DOHH2 (cell line): ENCODE data around the gene EXOC6B.

ENCODE experiments used
- H3F3A ChIP-seq: fragments of 200-600 bp; sonication (generic), shearing (Covaris generic); 2 replicates; pipeline ENCODE4 v1.6.0; 2016; ENCODE audit warnings: antibody characterized with exemption, mild to moderate bottlenecking; ENCODE audit not compliant: control insufficient read depth, insufficient read depth
- H3K27ac ChIP-seq: fragments of 200-600 bp; sonication (generic); 2 replicates; pipeline ENCODE4 v1.5.1; 2014; ENCODE audit warnings: low read depth, mild to moderate bottlenecking, low read length, moderate library complexity
- H3K27me3 ChIP-seq: fragments of 200-600 bp; sonication (generic); 2 replicates; pipeline ENCODE4 v1.6.1; 2014; ENCODE audit warnings: mild to moderate bottlenecking, low read length, mixed read lengths; ENCODE audit not compliant: control insufficient read depth
- H3K36me3 ChIP-seq: fragments of 200-600 bp; sonication (generic); 2 replicates; pipeline ENCODE4 v1.6.1; 2014; ENCODE audit warnings: mild to moderate bottlenecking, low read length, moderate library complexity, mixed read lengths; ENCODE audit not compliant: control insufficient read depth
- H3K4me1 ChIP-seq: fragments of 200-600 bp; sonication (generic); 2 replicates; pipeline ENCODE4 v1.6.1; 2014; ENCODE audit warnings: mild to moderate bottlenecking, low read length, mixed read lengths; ENCODE audit not compliant: control insufficient read depth
- H3K4me2 ChIP-seq: fragments of 200-600 bp; sonication (generic); 2 replicates; pipeline ENCODE4 v1.6.0; 2014; ENCODE audit warnings: mild to moderate bottlenecking, low read length, moderate library complexity
- H3K4me3 ChIP-seq: fragments of 200-600 bp; sonication (generic); 2 replicates; pipeline ENCODE4 v1.5.1; 2014; ENCODE audit warnings: mild to moderate bottlenecking, low read length, mixed read lengths
- H3K79me2 ChIP-seq: fragments of 200-600 bp; sonication (generic); 2 replicates; pipeline ENCODE4 v1.6.1; 2014; ENCODE audit warnings: mild to moderate bottlenecking, low read length, mixed read lengths; ENCODE audit not compliant: control insufficient read depth
- H3K9me2 ChIP-seq: fragments of 200-600 bp; sonication (generic); replicated peaks from 2 replicates; pipeline ENCODE4 v1.6.1; 2014; ENCODE audit warnings: mild to moderate bottlenecking, low read length, mixed read lengths; ENCODE audit not compliant: control insufficient read depth
- H3K9me3 ChIP-seq: fragments of 200-600 bp; sonication (generic); 2 replicates; pipeline ENCODE4 v1.6.1; 2014; ENCODE audit warnings: antibody characterized with exemption, low read length, mixed read lengths; ENCODE audit not compliant: control insufficient read depth, insufficient read depth
- H4K20me1 ChIP-seq: fragments of 200-600 bp; sonication (generic); 2 replicates; pipeline ENCODE4 v1.6.0; 2014; ENCODE audit warnings: low read depth, mild to moderate bottlenecking, antibody characterized with exemption, low read length, moderate library complexity; ENCODE audit not compliant: control insufficient read depth, insufficient read depth
- EZH2phosphoT487 ChIP-seq: fragments of 200-600 bp; sonication (generic); IDR thresholded peaks from 2 replicates; pipeline ENCODE4 v1.6.1; 2017; ENCODE audit warnings: borderline replicate concordance, mild to moderate bottlenecking, antibody characterized with exemption, low read length, moderate library complexity, mixed read lengths
- TF ChIP-seq, protein P1 (sequence below): fragments of 200-600 bp; sonication (generic); IDR thresholded peaks from one replicate; pipeline ENCODE4 v1.5.1; 2014; ENCODE audit warnings: antibody characterized with exemption, mild to moderate bottlenecking, low read depth, low read length; ENCODE audit not compliant: poor library complexity, severe bottlenecking

Gene EXOC6B

GRCh38 chr2:72211777-72212485, 613.9 kb downstream of the EXOC6B start:
- TF ChIP-seq, protein P1, sequence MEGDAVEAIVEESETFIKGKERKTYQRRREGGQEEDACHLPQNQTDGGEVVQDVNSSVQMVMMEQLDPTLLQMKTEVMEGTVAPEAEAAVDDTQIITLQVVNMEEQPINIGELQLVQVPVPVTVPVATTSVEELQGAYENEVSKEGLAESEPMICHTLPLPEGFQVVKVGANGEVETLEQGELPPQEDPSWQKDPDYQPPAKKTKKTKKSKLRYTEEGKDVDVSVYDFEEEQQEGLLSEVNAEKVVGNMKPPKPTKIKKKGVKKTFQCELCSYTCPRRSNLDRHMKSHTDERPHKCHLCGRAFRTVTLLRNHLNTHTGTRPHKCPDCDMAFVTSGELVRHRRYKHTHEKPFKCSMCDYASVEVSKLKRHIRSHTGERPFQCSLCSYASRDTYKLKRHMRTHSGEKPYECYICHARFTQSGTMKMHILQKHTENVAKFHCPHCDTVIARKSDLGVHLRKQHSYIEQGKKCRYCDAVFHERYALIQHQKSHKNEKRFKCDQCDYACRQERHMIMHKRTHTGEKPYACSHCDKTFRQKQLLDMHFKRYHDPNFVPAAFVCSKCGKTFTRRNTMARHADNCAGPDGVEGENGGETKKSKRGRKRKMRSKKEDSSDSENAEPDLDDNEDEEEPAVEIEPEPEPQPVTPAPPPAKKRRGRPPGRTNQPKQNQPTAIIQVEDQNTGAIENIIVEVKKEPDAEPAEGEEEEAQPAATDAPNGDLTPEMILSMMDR = no peak
- no peak for TF ChIP-seq EZH2phosphoT487
- Histone ChIP-seq H3F3A (no peaks in the 10 kb centered on the region), H3K79me2 (no peaks in the 10 kb centered on the region), H3K4me3 (no peak overlapping the region), H3K9me3 (no peaks in the 10 kb centered on the region), H4K20me1 (no peaks in the 10 kb centered on the region), H3K9me2 (no peaks in the 10 kb centered on the region), H3K27ac (no peak overlapping the region), H3K36me3 (no peaks in the 10 kb centered on the region), H3K4me2 (no peak overlapping the region), H3K27me3 (no peaks in the 10 kb centered on the region), H3K4me1 (no peaks in the 10 kb centered on the region)

DNA sequence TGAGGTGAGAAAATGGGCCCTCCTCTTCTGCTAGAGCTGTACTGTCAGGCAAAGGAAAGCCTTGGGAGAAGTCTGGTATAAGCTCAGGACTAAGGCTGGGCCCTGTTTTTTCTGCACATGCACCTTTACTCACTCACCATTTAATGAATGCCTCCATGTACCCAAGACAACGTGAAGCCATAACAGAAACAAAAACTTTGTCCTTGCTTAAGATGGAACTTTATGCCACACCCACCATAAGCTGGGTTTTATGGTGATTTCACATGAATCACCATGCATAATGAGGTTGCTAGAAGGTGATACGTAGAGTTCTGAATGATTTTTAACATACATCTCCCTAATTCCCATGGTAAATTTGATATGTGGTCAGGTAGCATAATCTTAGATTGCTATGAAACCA, 614.5 kb downstream of the EXOC6B start:
- Histone ChIP-seq H3K4me3 (no peak overlapping the region), H4K20me1 (no peaks in the 10 kb centered on the region), H3K36me3 (no peaks in the 10 kb centered on the region), H3K9me2 (no peaks in the 10 kb centered on the region), H3K27ac (no peak overlapping the region), H3K79me2 (no peaks in the 10 kb centered on the region), H3K9me3 (no peaks in the 10 kb centered on the region), H3F3A (no peaks in the 10 kb centered on the region), H3K4me1 (no peaks in the 10 kb centered on the region), H3K27me3 (no peaks in the 10 kb centered on the region), H3K4me2 (no peak overlapping the region)
- TF ChIP-seq, protein P1 = no peak
- TF ChIP-seq EZH2phosphoT487 = no peak

DNA sequence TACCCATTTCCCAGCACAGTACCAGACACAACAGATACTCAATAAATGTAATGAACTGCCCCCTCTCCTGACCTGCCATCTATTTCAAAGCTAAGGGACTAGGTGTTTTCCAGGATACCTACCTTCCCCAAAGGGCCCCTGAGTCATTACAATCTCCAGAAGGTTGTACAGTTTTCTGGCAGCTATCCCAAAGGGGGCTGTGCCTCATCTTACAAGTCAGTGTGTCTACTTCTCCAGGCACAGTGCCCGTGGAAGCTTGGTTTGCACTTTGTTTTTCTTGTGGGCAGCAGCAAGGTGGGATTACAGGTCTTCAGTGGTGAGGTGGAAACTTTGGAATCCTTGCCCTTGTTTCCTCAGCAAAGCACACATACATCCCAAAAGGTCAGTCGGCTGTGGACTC, 615.4 kb downstream of the EXOC6B start:
- TF ChIP-seq EZH2phosphoT487 = no peak
- TF ChIP-seq, protein P1 = no peak
- H3K9me3 ChIP-seq = no peaks in the 10 kb centered on the region
- H3K27me3 ChIP-seq = no peaks in the 10 kb centered on the region
- no peaks in the 10 kb centered on the region for H3F3A ChIP-seq
- no peaks in the 10 kb centered on the region for H3K4me1 ChIP-seq
- H3K9me2 ChIP-seq = no peaks in the 10 kb centered on the region
- H4K20me1 ChIP-seq = no peaks in the 10 kb centered on the region
- H3K36me3 ChIP-seq = no peaks in the 10 kb centered on the region
- no peak overlapping the region for H3K4me3 ChIP-seq
- no peaks in the 10 kb centered on the region for H3K79me2 ChIP-seq
- H3K4me2 ChIP-seq = no peak overlapping the region
- H3K27ac ChIP-seq = no peak overlapping the region
